ENCODE results near the gene CTSA. TPM values are rescaled to one million over a fixed set of nuclear protein-coding genes. Genes with fewer than 3 reads are reported as not detected.
A peak's percentile ranks its signal among the peaks of the same experiment; 100 is the strongest.

The CTSA gene
- total and polyA plus RNA-seq, 2 of the 4 experiments (the other 2 are of a cell fraction) = 19.0 to 312 TPM

- H3K4ac ChIP-seq (ENCODE audit: low read depth, low read length) = no peak overlapping the region
- peaks cover 16% of the 10 kb centered on the region for H3K4me1 ChIP-seq (ENCODE audit: control insufficient read depth, insufficient read depth, low read length)
- no peak overlapping the region for H3K9ac ChIP-seq (ENCODE audit: low read depth, low read length)
- ATAC-seq (ENCODE audit: low read depth) (no peak), DNase-seq (no peak)
- H3K9me1 ChIP-seq (ENCODE audit: insufficient read depth, low read length) = peaks cover 27% of the 10 kb centered on the region
- no peak overlapping the region for H2BK15ac ChIP-seq (ENCODE audit: low read depth, low read length)
- H3K4me3 ChIP-seq (ENCODE audit: insufficient read depth, low read depth, low read length) = no peak overlapping the region
- H3K18ac ChIP-seq (ENCODE audit: low read depth, low read length) = no peak overlapping the region
- CTCF ChIA-PET = no interaction called here
- no peak overlapping the region for H3K4me2 ChIP-seq (ENCODE audit: low read depth, low read length)
- H2AK5ac ChIP-seq (ENCODE audit: low read depth, low read length) = no peak overlapping the region
- dilution Hi-C loops (cut with HindIII; ENCODE audit: low sequenced_read_pairs, unreplicated experiment) = no loop called here
- no peak overlapping the region for H2AFZ ChIP-seq (replicated peaks; ENCODE audit: low read length, poor library complexity)
- H2AK9ac ChIP-seq (replicated peaks; ENCODE audit: low read depth, low read length, poor library complexity) = peak overlapping the region; percentile 5
- intact Hi-C loops (cut with micrococcal nuclease) = no loop called here
- no peaks in the 10 kb centered on the region for H3K9me3 ChIP-seq (ENCODE audit: control insufficient read depth, insufficient read depth, low read length)
- H3K14ac ChIP-seq (replicated peaks; ENCODE audit: low read depth, low read length) = no peak overlapping the region
- peaks cover 30% of the 10 kb centered on the region; the same call in 1 of the 2 replicates for H3K36me3 ChIP-seq (ENCODE audit: control insufficient read depth, insufficient read depth, low read length)
- H2BK120ac ChIP-seq (ENCODE audit: low read depth, low read length) = no peak overlapping the region
- POLR2A ChIA-PET (ENCODE audit: unreplicated experiment) = no interaction called here
- H3K23ac ChIP-seq (ENCODE audit: low read depth, low read length) = no peak overlapping the region
- H3K27me3 ChIP-seq (ENCODE audit: control insufficient read depth, insufficient read depth, low read length) = no peaks in the 10 kb centered on the region
- no peak overlapping the region for H2BK5ac ChIP-seq (ENCODE audit: low read depth, low read length, poor library complexity, severe bottlenecking)
- H3K27ac ChIP-seq (ENCODE audit: insufficient read depth, low read length) = no peak overlapping the region
- no peak overlapping the region for H2BK20ac ChIP-seq (ENCODE audit: low read depth, low read length)
- no peak for TF ChIP-seq POLR2A (IDR thresholded peaks at IDR 0.05; ENCODE audit: low read depth, low read length)
- no peak for TF ChIP-seq MAZ (IDR thresholded peaks at IDR 0.05; ENCODE audit: borderline replicate concordance, low read depth, low read length)
- TF ChIP-seq CHD1 (IDR thresholded peaks at IDR 0.05; ENCODE audit: low read depth, low read length) = no peak
- no peak for TF ChIP-seq FOS (IDR thresholded peaks at IDR 0.05; ENCODE audit: low read depth, low read length)
- TF ChIP-seq MAFK (IDR thresholded peaks at IDR 0.05; ENCODE audit: low read depth, low read length) = no peak
- TF ChIP-seq SMC3 (IDR thresholded peaks at IDR 0.05; ENCODE audit: low read depth, low read length) = no peak
- no peak for TF ChIP-seq RAD21 (IDR thresholded peaks at IDR 0.05; ENCODE audit: low read length)
- TF ChIP-seq ELK1 (IDR thresholded peaks at IDR 0.05; ENCODE audit: borderline replicate concordance, low read depth, low read length) = no peak
- no peak for TF ChIP-seq BHLHE40 (IDR thresholded peaks at IDR 0.05; ENCODE audit: low read depth, low read length)
- no peak for TF ChIP-seq RCOR1 (IDR thresholded peaks at IDR 0.05; ENCODE audit: insufficient replicate concordance, low read length)
- TF ChIP-seq MXI1 (IDR thresholded peaks at IDR 0.05; ENCODE audit: borderline replicate concordance, low read depth, low read length) = no peak
- no peak for TF ChIP-seq CTCF (conservative IDR thresholded peaks at IDR 0.05; ENCODE audit: low read depth, low read length)
- no peak for TF ChIP-seq NFE2L2 (IDR thresholded peaks at IDR 0.05; ENCODE audit: low read depth, low read length)
- TF ChIP-seq USF2 (IDR thresholded peaks at IDR 0.05; ENCODE audit: low read depth, low read length) = no peak
- TF ChIP-seq RFX5 (IDR thresholded peaks at IDR 0.05; ENCODE audit: low read depth, low read length) = no peak
- TF ChIP-seq CEBPB (IDR thresholded peaks at IDR 0.05; ENCODE audit: low read depth, low read length) = no peak
- H4K20me1 ChIP-seq (ENCODE audit: insufficient read depth, low read length) = peaks cover 5% of the 10 kb centered on the region; the same call in 1 of the 2 replicates
- H3K79me1 ChIP-seq (ENCODE audit: low read depth in 1 of 2, low read length in 2 of 2) = peaks cover 5 to 26% of the 10 kb centered on the region in 2 experiments; a peak in 3 of 4 replicates
- in situ Hi-C loops (cut with MboI; ENCODE audit: low sequenced_read_pairs) = loop anchor here (25.0 kb wide), 1 partner anchor 571 kb away; the partner anchor contains the start of gene SDC4
- H4K5ac ChIP-seq (ENCODE audit: low read depth, low read length) = no peak overlapping the region
- H4K8ac ChIP-seq (ENCODE audit: low read depth in 2 of 2, low read length in 2 of 2) = no peak overlapping the region
- H3K56ac ChIP-seq (ENCODE audit: extremely low read depth, insufficient read depth, low read length) = no peak overlapping the region
- H4K91ac ChIP-seq (ENCODE audit: insufficient read depth, low read depth, low read length) = no peak overlapping the region
- no TSS peak for BruUV-seq (replicated peaks)
- 93% methylated on average over 2 of the region's 2 CpGs; no CpG with 5 or more reads in 1 of the 2 experiments for WGBS, 2 experiments (ENCODE audit: extremely low coverage in 2 of 2, insufficient read length in 1 of 2)
These were observed 16.9 kb downstream of the CTSA start for GRCh38 chr20:45908084-45908483.
